ENCODE measurements around the gene GTF2F1.
"Not testable (repeated sequence)": the region's sequence is repeated elsewhere in the genome, so short reads cannot be mapped to it uniquely, and the experiment has no call there.

GTF2F1 gene

DNA sequence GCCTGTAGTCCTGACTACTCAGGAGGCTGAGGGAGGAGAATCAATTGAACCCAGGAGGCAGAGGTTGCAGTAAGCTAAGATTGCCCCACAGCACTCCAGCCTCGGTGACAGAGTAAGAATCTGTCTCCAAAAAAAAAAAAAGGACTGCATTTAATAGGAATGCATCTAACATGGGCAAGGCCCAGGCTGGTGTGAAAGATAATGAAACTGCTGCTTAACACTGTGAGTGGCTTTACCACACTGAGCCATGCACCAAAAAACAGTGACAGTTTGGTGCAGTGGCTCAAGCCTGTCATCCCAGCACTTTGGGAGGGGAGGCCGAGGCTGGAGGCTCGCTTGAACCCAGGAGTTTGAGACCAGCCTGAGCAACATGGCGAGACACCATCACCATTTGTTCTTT lies 8.6 kb downstream of the GTF2F1 start:
- no peak for DNase-seq

DNA sequence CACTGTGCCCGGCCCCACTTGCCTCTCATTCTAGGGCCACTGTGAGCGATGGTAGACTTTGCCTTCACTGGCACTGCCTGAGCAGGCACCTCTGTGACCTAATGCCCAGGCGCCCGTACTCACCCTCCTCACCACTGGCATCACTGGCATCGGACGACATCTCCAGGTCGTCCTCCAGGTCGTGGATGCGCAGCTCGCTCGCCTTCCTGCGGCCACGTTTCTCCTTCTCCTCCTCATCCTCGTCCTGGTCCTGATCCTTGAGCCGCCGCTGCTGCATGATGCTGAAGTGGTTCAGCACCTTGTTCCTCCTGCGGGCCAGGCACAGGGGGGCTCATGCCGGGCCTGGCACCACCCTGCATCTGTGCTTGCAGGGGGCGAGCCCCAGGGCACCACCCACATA lies 9.8 kb downstream of the GTF2F1 start:
- DNase-seq, result no peak

- no peak for DNase-seq
Observed at GRCh38 chr19:6381030-6381750, 11.8 kb downstream of the GTF2F1 start.

- DNase-seq, result no peak
Observed at GRCh38 chr19:6379744-6380143, 13.2 kb downstream of the GTF2F1 start.

DNA sequence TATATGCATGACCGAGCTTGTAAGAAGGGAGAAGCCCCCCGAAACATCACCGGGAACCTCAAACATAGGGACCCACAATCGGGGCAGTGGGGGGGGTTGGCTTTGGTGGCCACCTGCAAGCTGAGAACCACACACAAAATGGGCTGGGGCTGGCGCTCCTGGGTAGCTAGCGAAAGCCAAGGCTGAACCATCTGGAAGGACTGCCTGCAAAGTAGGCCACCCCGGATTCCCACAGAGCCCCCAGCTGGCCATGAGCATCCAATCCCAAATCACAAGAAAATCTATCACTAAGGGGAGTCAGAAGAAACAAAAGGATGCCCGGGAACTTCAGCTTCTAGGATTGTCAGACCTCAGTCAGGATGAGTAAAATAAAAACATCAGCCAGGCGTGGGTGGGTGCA lies 14.5 kb downstream of the GTF2F1 start:
- DNase-seq, result no peak

GRCh38 chr19:6378041-6378440 lies 14.9 kb downstream of the GTF2F1 start:
- no peak for DNase-seq

DNA sequence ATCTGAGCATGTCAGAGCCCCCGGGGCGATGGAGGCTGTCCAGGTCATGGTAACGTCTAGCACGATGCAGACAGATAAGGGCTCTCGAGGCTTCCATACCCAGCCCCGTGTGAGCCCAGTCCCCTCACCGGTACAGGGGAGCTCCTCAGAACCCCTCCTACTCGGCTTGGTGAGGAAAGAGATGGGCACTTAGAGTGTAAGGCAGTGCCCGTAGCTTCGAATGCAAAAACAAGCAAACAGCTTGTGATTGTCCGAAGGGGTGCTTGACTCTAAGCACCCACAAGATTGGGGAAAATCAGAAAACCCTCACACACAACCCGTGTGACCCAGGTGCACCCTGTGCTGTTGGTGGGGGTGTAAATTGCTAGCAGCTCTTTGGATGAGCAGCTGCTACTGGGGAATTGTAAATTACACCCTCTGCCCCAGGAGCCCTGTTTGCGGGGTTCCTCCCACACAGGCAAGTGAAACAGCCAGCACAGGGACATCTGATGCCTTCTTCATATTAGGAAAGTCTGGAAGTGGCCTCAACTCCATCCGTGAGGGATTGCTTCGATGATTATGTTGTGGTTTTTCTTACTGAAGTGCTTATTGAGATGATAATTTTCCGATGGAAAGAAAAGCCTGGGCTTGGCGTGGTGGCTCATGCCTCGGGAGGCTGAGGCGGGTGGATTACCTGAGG lies 16.3 kb downstream of the GTF2F1 start:
- DNase-seq, result no peak

GRCh38 chr19:6375411-6376010 lies 17.5 kb downstream of the GTF2F1 start, which contains the start of gene PSPN:
Gene PSPN, minus strand, starts transcription at chr19:6375933. Its CDS starts 84 bp downstream, at chr19:6375849.
- no peak for DNase-seq

GRCh38 chr19:6374711-6375410 lies 18.1 kb downstream of the GTF2F1 start:
- no peak for DNase-seq

GRCh38 chr19:6374161-6374709 lies 18.7 kb downstream of the GTF2F1 start:
- DNase-seq, result no peak

DNA sequence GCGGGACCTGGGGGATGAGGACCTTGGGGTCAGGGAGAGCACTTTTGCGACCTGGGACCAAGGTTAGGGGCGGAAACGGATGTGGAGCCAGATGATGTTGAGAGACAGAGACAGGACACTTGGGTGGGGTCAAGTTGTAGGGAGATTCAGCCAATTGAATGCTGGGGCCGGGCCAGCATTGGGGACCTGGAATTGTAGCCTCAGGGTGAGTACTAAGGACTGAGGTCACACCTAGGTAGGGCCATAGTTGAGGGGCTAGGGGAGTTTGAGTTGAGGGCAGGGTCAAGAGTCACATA lies 19.2 kb downstream of the GTF2F1 start:
- DNase-seq, result no peak

GRCh38 chr19:6373096-6373812 lies 19.7 kb downstream of the GTF2F1 start:
- peak; percentile 99 for DNase-seq

DNA sequence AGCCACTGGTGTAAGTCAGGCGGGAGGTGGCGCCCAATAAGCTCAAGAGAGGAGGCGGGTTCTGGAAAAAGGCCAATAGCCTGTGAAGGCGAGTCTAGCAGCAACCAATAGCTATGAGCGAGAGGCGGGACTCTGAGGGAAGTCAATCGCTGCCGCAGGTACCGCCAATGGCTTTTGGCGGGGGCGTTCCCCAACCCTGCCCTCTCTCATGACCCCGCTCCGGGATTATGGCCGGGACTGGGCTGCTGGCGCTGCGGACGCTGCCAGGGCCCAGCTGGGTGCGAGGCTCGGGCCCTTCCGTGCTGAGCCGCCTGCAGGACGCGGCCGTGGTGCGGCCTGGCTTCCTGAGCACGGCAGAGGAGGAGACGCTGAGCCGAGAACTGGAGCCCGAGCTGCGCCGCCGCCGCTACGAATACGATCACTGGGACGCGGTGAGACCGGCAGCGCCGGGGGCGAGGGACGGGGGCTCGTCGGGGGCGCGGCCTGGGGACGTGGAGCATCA lies 20.3 kb downstream of the GTF2F1 start, which contains the start of gene ALKBH7:
Gene ALKBH7, plus strand, starts transcription at position 201 of the 502 bp plus-strand sequence. Its CDS starts 27 bp downstream, at position 228.
- DNase-seq, result peak; percentile 96

DNA sequence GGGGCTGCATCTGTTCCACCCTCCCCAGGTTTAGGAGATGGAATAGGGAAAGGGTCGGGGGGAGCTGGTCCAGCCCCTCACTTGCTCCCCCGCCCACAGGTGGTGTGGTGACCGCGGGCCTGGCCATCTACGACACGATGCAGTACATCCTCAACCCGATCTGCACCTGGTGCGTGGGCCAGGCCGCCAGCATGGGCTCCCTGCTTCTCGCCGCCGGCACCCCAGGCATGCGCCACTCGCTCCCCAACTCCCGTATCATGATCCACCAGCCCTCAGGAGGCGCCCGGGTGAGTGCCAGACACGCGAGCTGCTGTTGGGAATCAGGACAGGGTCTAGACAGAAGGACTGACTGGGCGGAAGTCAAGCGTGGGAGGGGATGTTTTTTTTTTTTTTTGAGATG lies 28.6 kb downstream of the GTF2F1 start:
- DNase-seq, result no peak

DNA sequence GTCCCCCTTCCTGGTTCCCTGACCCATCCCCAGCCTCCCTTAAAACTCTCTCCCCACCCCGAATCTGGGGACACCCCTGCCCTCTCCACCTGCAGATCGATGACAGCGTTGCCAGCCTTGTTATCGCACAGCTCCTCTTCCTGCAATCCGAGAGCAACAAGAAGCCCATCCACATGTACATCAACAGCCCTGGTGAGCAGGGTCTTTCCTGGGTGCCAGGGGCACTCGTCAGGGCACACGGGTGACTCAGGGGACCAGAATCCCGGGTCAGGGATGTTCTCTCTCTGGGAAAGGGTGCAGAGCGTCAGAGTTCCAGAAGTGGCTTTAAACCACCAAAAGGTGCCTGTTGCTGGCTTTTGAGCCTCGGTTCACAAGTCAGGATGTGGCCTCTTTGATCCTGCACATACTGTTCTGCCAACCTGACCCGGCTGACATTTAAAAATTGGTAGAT lies 30.6 kb downstream of the GTF2F1 start:
- DNase-seq, result no peak

GRCh38 chr19:6362027-6362350 lies 31.0 kb downstream of the GTF2F1 start:
- no peak for DNase-seq

DNA sequence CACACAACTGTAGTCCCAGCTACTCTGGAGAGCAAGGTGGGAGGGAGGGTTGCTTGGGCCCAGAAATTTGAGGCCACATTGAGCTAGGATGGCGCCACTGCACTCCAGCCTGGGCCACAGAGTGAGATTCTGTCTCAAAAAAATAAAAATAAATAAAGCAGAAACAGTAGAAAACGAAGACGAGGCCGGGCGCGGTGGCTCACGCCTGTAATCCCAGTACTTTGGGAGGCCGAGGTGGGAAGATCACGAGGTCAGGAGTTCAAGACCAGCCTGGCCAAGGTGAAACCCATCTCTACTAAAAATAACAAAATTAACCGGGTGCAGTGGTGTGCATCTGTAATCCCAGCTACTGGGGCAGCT lies 32.1 kb downstream of the GTF2F1 start:
- DNase-seq, result not testable (repeated sequence)

- DNase-seq, result not testable (repeated sequence)
Observed at GRCh38 chr19:6360445-6360844, 32.5 kb downstream of the GTF2F1 start.

GRCh38 chr19:6359568-6360341 lies 33.2 kb downstream of the GTF2F1 start:
- no peak for DNase-seq

GRCh38 chr19:6358003-6358402 lies 35.0 kb downstream of the GTF2F1 start:
- no peak for DNase-seq

DNA sequence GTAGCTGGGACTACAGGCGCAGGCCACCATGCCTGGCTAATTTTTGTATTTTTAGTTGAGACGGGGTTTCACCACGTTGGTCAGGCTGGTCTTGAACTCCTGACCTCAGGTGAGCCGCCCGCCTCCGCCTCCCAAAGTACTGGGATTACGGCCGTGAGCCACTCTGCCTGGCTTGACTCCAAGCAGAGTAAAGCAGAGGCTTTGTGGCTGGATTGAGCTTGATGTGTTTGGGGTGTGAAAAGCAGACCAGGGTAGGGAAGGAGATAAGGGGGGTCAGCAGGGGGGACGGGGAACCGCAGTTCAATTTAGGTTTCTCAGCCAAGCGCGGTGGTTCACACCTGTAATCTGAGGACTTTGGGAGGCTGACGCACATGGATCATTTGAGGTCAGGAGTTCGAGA lies 35.8 kb downstream of the GTF2F1 start:
- no peak for DNase-seq

Measured in NK-92 treated with Interleukin-12 subunit alpha and Interleukin-12 subunit beta, amount 100 ng/mL, for 24 hours (cell line).